ENCODE measurements around the gene ANKRD39.
"Not testable (repeated sequence)": the region's sequence is repeated elsewhere in the genome, so short reads cannot be mapped to it uniquely, and the experiment has no call there.

Gene ANKRD39

GRCh38 chr2:96891591-96892333, 33.9 kb upstream of the ANKRD39 start:
- DNase-seq (ENCODE audit: low spot score) = no peak

GRCh38 chr2:96890726-96891385, 33.0 kb upstream of the ANKRD39 start:
- no peak for DNase-seq (ENCODE audit: low spot score)
- no peak for TF ChIP-seq CTCF (IDR thresholded peaks at IDR 0.05; ENCODE audit: extremely low read depth, missing control alignments)

More at GRCh38 chr2:96891591-96892333, 33.9 kb upstream of the ANKRD39 start:
- no peak for TF ChIP-seq CTCF (IDR thresholded peaks at IDR 0.05; ENCODE audit: extremely low read depth, missing control alignments)

GRCh38 chr2:96890252-96890651, 32.4 kb upstream of the ANKRD39 start:
- TF ChIP-seq CTCF (IDR thresholded peaks at IDR 0.05; ENCODE audit: extremely low read depth, missing control alignments) = no peak
- DNase-seq (ENCODE audit: low spot score) = no peak

- not testable (repeated sequence) for DNase-seq (ENCODE audit: low spot score)
These were observed 31.7 kb upstream of the ANKRD39 start for GRCh38 chr2:96889502-96889901.

- TF ChIP-seq CTCF (IDR thresholded peaks at IDR 0.05; ENCODE audit: extremely low read depth, missing control alignments) = no peak
- no peak for DNase-seq (ENCODE audit: low spot score)
These were observed 30.5 kb upstream of the ANKRD39 start for GRCh38 chr2:96888072-96889011.

- DNase-seq (ENCODE audit: low spot score) = no peak
- no peak for TF ChIP-seq CTCF (IDR thresholded peaks at IDR 0.05; ENCODE audit: extremely low read depth, missing control alignments)
These were observed 29.7 kb upstream of the ANKRD39 start for GRCh38 chr2:96887493-96888012.

- no peak for DNase-seq (ENCODE audit: low spot score)
- no peak for TF ChIP-seq CTCF (IDR thresholded peaks at IDR 0.05; ENCODE audit: extremely low read depth, missing control alignments)
These were observed 27.9 kb upstream of the ANKRD39 start for GRCh38 chr2:96885432-96886347.
